Muscle of leg (tissue), 11 donors: ENCODE data around the gene PMM1. TPM values are rescaled to one million over a fixed set of nuclear protein-coding genes. Genes with fewer than 3 reads are reported as not detected.

Source experiments
- DNase-seq: peaks from one replicate; pipeline ENCODE4 v3.0.0; 2013
- H3K27ac ChIP-seq: one replicate; pipeline ENCODE4 v1.5.1; 2013; ENCODE audit warnings: mild to moderate bottlenecking, low read length, control low read depth
- H3K27me3 ChIP-seq: one replicate; pipeline ENCODE4 v1.6.1; 2013; ENCODE audit warnings: low read length; ENCODE audit not compliant: control insufficient read depth, insufficient read depth
- H3K36me3 ChIP-seq: one replicate; pipeline ENCODE4 v1.6.1; 2013; ENCODE audit warnings: low read length; ENCODE audit not compliant: control insufficient read depth, insufficient read depth
- H3K4me1 ChIP-seq: one replicate; pipeline ENCODE4 v1.6.1; 2013; ENCODE audit warnings: low read length; ENCODE audit not compliant: control insufficient read depth, insufficient read depth
- H3K4me3 ChIP-seq: one replicate; pipeline ENCODE4 v1.5.1; 2013; ENCODE audit warnings: low read length, control low read depth
- H3K9me3 ChIP-seq: replicated peaks from 2 replicates; pipeline ENCODE4 v1.6.1; 2013; ENCODE audit warnings: low read depth, low read length; ENCODE audit not compliant: control insufficient read depth
- WGBS: methylation state at CpG from one replicate; pipeline ENCODE4 v1.1.5; 2013; ENCODE audit warnings: missing lambda C conversion rate; ENCODE audit not compliant: insufficient coverage; 5-methylcytosine and 5-hydroxymethylcytosine counted together
- polyA plus RNA-seq, 8 donors: library from polyadenylated mRNA; unstranded; fragments of 120-200 nt; gene quantifications; one replicate each; pipeline versions ENCODE4 v1.2.1 to v1.2.3, GENCODE V29; 2013; ENCODE audit warnings: inconsistent platforms in 1 of 8, low replicate concordance in 1 of 8; ENCODE audit not compliant: insufficient read length in 8 of 8, insufficient read depth in 1 of 8
- total RNA-seq: library from RNA; stranded (reverse); fragments of 120-200 nt; gene quantifications from one replicate; pipeline ENCODE4 v1.2.4, GENCODE V29; 2013

Gene PMM1
- total and polyA plus RNA-seq, 9 donors, result 9.7 to 34.2 (median 26.2) TPM

GRCh38 chr22:41570221-41570620 is 19.4 kb downstream of the PMM1 start:
- no CpG with 5 or more reads among the region's 3 CpGs for WGBS

GRCh38 chr22:41568811-41569210 is 20.8 kb downstream of the PMM1 start:
- 61% methylated on average over 5 of the region's 7 CpGs for WGBS
- H3K27me3 ChIP-seq, result no peaks in the 10 kb centered on the region
- H3K9me3 ChIP-seq, result no peaks in the 10 kb centered on the region
- no peaks in the 10 kb centered on the region for H3K4me1 ChIP-seq
- no peaks in the 10 kb centered on the region for H3K36me3 ChIP-seq
- DNase-seq, result no peak
- no peak overlapping the region for H3K4me3 ChIP-seq
- no peak overlapping the region for H3K27ac ChIP-seq

More at GRCh38 chr22:41570221-41570620, 19.4 kb downstream of the PMM1 start:
- Histone ChIP-seq H3K36me3 (peaks cover 6% of the 10 kb centered on the region), H3K4me1 (peaks cover 6% of the 10 kb centered on the region), H3K27me3 (no peaks in the 10 kb centered on the region), H3K4me3 (no peak overlapping the region), H3K9me3 (no peaks in the 10 kb centered on the region), H3K27ac (no peak overlapping the region)
- no peak for DNase-seq

- Histone ChIP-seq H3K27me3 (no peaks in the 10 kb centered on the region), H3K27ac (no peak overlapping the region), H3K36me3 (no peaks in the 10 kb centered on the region), H3K4me3 (no peak overlapping the region), H3K4me1 (peaks cover 7% of the 10 kb centered on the region), H3K9me3 (no peaks in the 10 kb centered on the region)
- no peak for DNase-seq
- 36% methylated on average over 2 of the region's 3 CpGs for whole genome bisulfite sequencing
Measured at GRCh38 chr22:41567512-41567768, 22.2 kb downstream of the PMM1 start.

- H3K27me3 ChIP-seq, result peaks cover 16% of the 10 kb centered on the region
- H3K36me3 ChIP-seq, result no peaks in the 10 kb centered on the region
- WGBS, result 34% methylated on average over 5 of the region's 8 CpGs
- H3K27ac ChIP-seq, result no peak overlapping the region
- H3K4me3 ChIP-seq, result no peak overlapping the region
- no peak for DNase-seq
- peaks cover 24% of the 10 kb centered on the region for H3K4me1 ChIP-seq
- no peaks in the 10 kb centered on the region for H3K9me3 ChIP-seq
Measured at GRCh38 chr22:41565403-41566054, 24.1 kb downstream of the PMM1 start.

GRCh38 chr22:41564563-41564962 is 25.1 kb downstream of the PMM1 start:
- WGBS, result 74% methylated on average over 7 of the region's 8 CpGs
- Histone ChIP-seq H3K27ac (no peak overlapping the region), H3K4me3 (no peak overlapping the region), H3K36me3 (no peaks in the 10 kb centered on the region), H3K9me3 (no peaks in the 10 kb centered on the region), H3K27me3 (peaks cover 19% of the 10 kb centered on the region), H3K4me1 (peaks cover 32% of the 10 kb centered on the region)
- DNase-seq, result no peak

GRCh38 chr22:41563051-41563711 is 26.5 kb downstream of the PMM1 start:
- Histone ChIP-seq H3K27me3 (peaks cover 19% of the 10 kb centered on the region), H3K4me1 (peaks cover 33% of the 10 kb centered on the region), H3K4me3 (no peak overlapping the region), H3K9me3 (no peaks in the 10 kb centered on the region), H3K36me3 (no peaks in the 10 kb centered on the region), H3K27ac (no peak overlapping the region)
- WGBS, result 50% methylated on average over 1 of the region's 10 CpGs
- no peak for DNase-seq

- Histone ChIP-seq H3K27ac (no peak overlapping the region), H3K9me3 (no peaks in the 10 kb centered on the region), H3K36me3 (no peaks in the 10 kb centered on the region), H3K4me3 (no peak overlapping the region), H3K4me1 (peaks cover 40% of the 10 kb centered on the region), H3K27me3 (peaks cover 19% of the 10 kb centered on the region)
- 54% methylated on average over 4 of the region's 4 CpGs for WGBS
- no peak for DNase-seq
Measured at GRCh38 chr22:41562461-41562860, 27.2 kb downstream of the PMM1 start.

GRCh38 chr22:41561788-41562187 is 27.9 kb downstream of the PMM1 start:
- Histone ChIP-seq H3K36me3 (no peaks in the 10 kb centered on the region), H3K4me1 (peaks cover 46% of the 10 kb centered on the region), H3K27me3 (peaks cover 19% of the 10 kb centered on the region), H3K4me3 (no peak overlapping the region), H3K27ac (peak overlapping the region; percentile 59), H3K9me3 (no peaks in the 10 kb centered on the region)
- no peak for DNase-seq
- 40% methylated on average over 1 of the region's 5 CpGs for WGBS

GRCh38 chr22:41561335-41561734 is 28.3 kb downstream of the PMM1 start:
- Histone ChIP-seq H3K9me3 (no peaks in the 10 kb centered on the region), H3K4me1 (peaks cover 50% of the 10 kb centered on the region), H3K4me3 (peak overlapping the region; percentile 27), H3K27me3 (peaks cover 19% of the 10 kb centered on the region), H3K27ac (peak overlapping the region; percentile 59), H3K36me3 (no peaks in the 10 kb centered on the region)
- DNase-seq, result peak; percentile 51
- 18% methylated on average over 6 of the region's 10 CpGs for WGBS

- H3K4me1 ChIP-seq, result peaks cover 59% of the 10 kb centered on the region
- H3K9me3 ChIP-seq, result no peaks in the 10 kb centered on the region
- DNase-seq, result no peak
- no peaks in the 10 kb centered on the region for H3K36me3 ChIP-seq
- no peak overlapping the region for H3K27ac ChIP-seq
- H3K27me3 ChIP-seq, result peaks cover 19% of the 10 kb centered on the region
- 43% methylated on average over 2 of the region's 6 CpGs for WGBS
- H3K4me3 ChIP-seq, result no peak overlapping the region
Measured at GRCh38 chr22:41560095-41560471, 29.6 kb downstream of the PMM1 start.
